Posterior cingulate gyrus (tissue), 11 donors: ENCODE results near the gene ASCC3.
"Not testable (repeated sequence)": the region's sequence is repeated elsewhere in the genome, so short reads cannot be mapped to it uniquely, and the experiment has no call there.

Experiments
- DNase-seq, 10 donors: peaks; one replicate each; pipeline versions ENCODE4 v3.0.0 to v3.0.0-alpha.2; 2020 to 2021; ENCODE audit warnings: mixed read lengths in 3 of 10
- intact Hi-C: fragments of 100-400 bp; cut with DNase I; formaldehyde crosslinking; loops from one replicate; pipeline ENCODE4 v1.15.1; 2023

ASCC3 gene

GRCh38 chr6:100880853-100881706 is at the start of gene ASCC3:
Gene ASCC3 (minus strand): TSS chr6:100881329. CDS start chr6:100867997, 13,332 bp downstream.
- peak; percentile 84 to 99 (median 92) for DNase-seq
- intact Hi-C loops: no loop called here

- intact Hi-C loops: no loop called here
- no peak for DNase-seq
Measured at GRCh38 chr6:100925749-100926148, 44.6 kb upstream of the ASCC3 start.

- no peak for DNase-seq
- intact Hi-C loops: no loop called here
Measured at GRCh38 chr6:100924534-100925227, 43.6 kb upstream of the ASCC3 start.

GRCh38 chr6:100923481-100924165 is 42.5 kb upstream of the ASCC3 start:
- intact Hi-C loops: no loop called here
- no peak for DNase-seq

- DNase-seq: no peak
- intact Hi-C loops: no loop called here
Measured at GRCh38 chr6:100920028-100920605, 39.0 kb upstream of the ASCC3 start.

- no peak for DNase-seq
- intact Hi-C loops: no loop called here
Measured at GRCh38 chr6:100918152-100918551, 37.0 kb upstream of the ASCC3 start.

GRCh38 chr6:100915876-100916275 is 34.7 kb upstream of the ASCC3 start:
- no peak for DNase-seq
- intact Hi-C loops: no loop called here

GRCh38 chr6:100913400-100914276 is 32.5 kb upstream of the ASCC3 start:
- intact Hi-C loops: no loop called here
- DNase-seq: no peak

- no peak for DNase-seq
- intact Hi-C loops: no loop called here
Measured at GRCh38 chr6:100906325-100906724, 25.2 kb upstream of the ASCC3 start.

GRCh38 chr6:100905067-100905466 is 23.9 kb upstream of the ASCC3 start:
- no peak for DNase-seq
- intact Hi-C loops: no loop called here

GRCh38 chr6:100904316-100904715 is 23.2 kb upstream of the ASCC3 start:
- intact Hi-C loops: no loop called here
- no peak for DNase-seq

- intact Hi-C loops: no loop called here
Measured at GRCh38 chr6:100901582-100901981, 20.5 kb upstream of the ASCC3 start.

GRCh38 chr6:100899202-100899601 is 18.1 kb upstream of the ASCC3 start:
- DNase-seq: no peak
- intact Hi-C loops: no loop called here

More at GRCh38 chr6:100901582-100901981, 20.5 kb upstream of the ASCC3 start:
- no peak for DNase-seq

GRCh38 chr6:100897671-100898070 is 16.5 kb upstream of the ASCC3 start:
- DNase-seq: no peak
- intact Hi-C loops: no loop called here

- DNase-seq: no peak
- intact Hi-C loops: no loop called here
Measured at GRCh38 chr6:100893743-100894142, 12.6 kb upstream of the ASCC3 start.

GRCh38 chr6:100892693-100893092 is 11.6 kb upstream of the ASCC3 start:
- intact Hi-C loops: no loop called here
- DNase-seq: peak in 3 of 10 donors; percentile 64 to 76 (median 66)

GRCh38 chr6:100892116-100892515 is 11.0 kb upstream of the ASCC3 start:
- DNase-seq: no peak
- intact Hi-C loops: no loop called here

- intact Hi-C loops: no loop called here
- DNase-seq: no peak
Measured at GRCh38 chr6:100891079-100891478, 9.9 kb upstream of the ASCC3 start.

- intact Hi-C loops, DNase-seq: not testable (repeated sequence)
Measured at GRCh38 chr6:100890646-100891045, 9.5 kb upstream of the ASCC3 start.

- intact Hi-C loops: no loop called here
- no peak for DNase-seq
Measured at GRCh38 chr6:100889351-100889750, 8.2 kb upstream of the ASCC3 start.
